Measurements from ENCODE around the gene CSTB.

Gene CSTB

GRCh38 chr21:43731476-43731875 is 44.6 kb downstream of the CSTB start:
- Histone ChIP-seq H3K9me3 (ENCODE audit: control insufficient read depth in 2 of 2, low read length in 2 of 2) (no peaks in the 10 kb centered on the region), H3K4me1 (ENCODE audit: control insufficient read depth in 2 of 2, insufficient read depth in 2 of 2, low read length in 2 of 2) (peaks cover 49 to 52% of the 10 kb centered on the region in 2 donors), H3K9ac (ENCODE audit: low read depth in 1 of 2, low read length in 2 of 2) (peak overlapping the region in 1 of 2 donors; percentile 49)

GRCh38 chr21:43728467-43729390 is 47.4 kb downstream of the CSTB start:
- Histone ChIP-seq H3K9me3 (ENCODE audit: control insufficient read depth in 2 of 2, low read length in 2 of 2) (no peaks in the 10 kb centered on the region), H3K27me3 (ENCODE audit: control insufficient read depth in 2 of 2, insufficient read depth in 2 of 2, low read length in 2 of 2) (no peaks in the 10 kb centered on the region), H3K4me1 (ENCODE audit: control insufficient read depth in 2 of 2, insufficient read depth in 2 of 2, low read length in 2 of 2) (peaks cover 42 to 48% of the 10 kb centered on the region in 2 donors), H3K9ac (ENCODE audit: low read depth in 1 of 2, low read length in 2 of 2) (peak overlapping the region; percentile 31 to 47), H3K27ac (ENCODE audit: low read depth in 2 of 2, low read length in 2 of 2) (peak overlapping the region; percentile 66 to 72), H3K4me3 (ENCODE audit: low read length in 2 of 2) (peak overlapping the region; percentile 56 to 71), H3K36me3 (ENCODE audit: control insufficient read depth in 2 of 2, insufficient read depth in 2 of 2, low read length in 2 of 2) (peaks cover 5 to 14% of the 10 kb centered on the region in 2 donors)

More at GRCh38 chr21:43731476-43731875, 44.6 kb downstream of the CSTB start:
- H3K4me3 ChIP-seq (ENCODE audit: low read length in 2 of 2): peak overlapping the region in 1 of 2 donors; percentile 31
- no peaks in the 10 kb centered on the region for H3K27me3 ChIP-seq (ENCODE audit: control insufficient read depth in 2 of 2, insufficient read depth in 2 of 2, low read length in 2 of 2)
- peaks cover 3 to 10% of the 10 kb centered on the region in 2 donors for H3K36me3 ChIP-seq (ENCODE audit: control insufficient read depth in 2 of 2, insufficient read depth in 2 of 2, low read length in 2 of 2)
- peak overlapping the region; percentile 38 to 81 for H3K27ac ChIP-seq (ENCODE audit: low read depth in 2 of 2, low read length in 2 of 2)

GRCh38 chr21:43728154-43728466 is 48.0 kb downstream of the CSTB start:
- Histone ChIP-seq H3K9me3 (ENCODE audit: control insufficient read depth in 2 of 2, low read length in 2 of 2) (no peaks in the 10 kb centered on the region), H3K9ac (ENCODE audit: low read depth in 1 of 2, low read length in 2 of 2) (peak overlapping the region; percentile 31 to 47), H3K36me3 (ENCODE audit: control insufficient read depth in 2 of 2, insufficient read depth in 2 of 2, low read length in 2 of 2) (peaks cover 9 to 18% of the 10 kb centered on the region in 2 donors), H3K4me3 (ENCODE audit: low read length in 2 of 2) (peak overlapping the region; percentile 56 to 71), H3K4me1 (ENCODE audit: control insufficient read depth in 2 of 2, insufficient read depth in 2 of 2, low read length in 2 of 2) (peaks cover 36 to 41% of the 10 kb centered on the region in 2 donors), H3K27ac (ENCODE audit: low read depth in 2 of 2, low read length in 2 of 2) (peak overlapping the region; percentile 66 to 72), H3K27me3 (ENCODE audit: control insufficient read depth in 2 of 2, insufficient read depth in 2 of 2, low read length in 2 of 2) (no peaks in the 10 kb centered on the region)

GRCh38 chr21:43727519-43728153 is 48.5 kb downstream of the CSTB start:
- Histone ChIP-seq H3K27ac (ENCODE audit: low read depth in 2 of 2, low read length in 2 of 2) (peak overlapping the region; percentile 66 to 72), H3K4me3 (ENCODE audit: low read length in 2 of 2) (peak overlapping the region; percentile 56 to 71), H3K9me3 (ENCODE audit: control insufficient read depth in 2 of 2, low read length in 2 of 2) (no peaks in the 10 kb centered on the region), H3K27me3 (ENCODE audit: control insufficient read depth in 2 of 2, insufficient read depth in 2 of 2, low read length in 2 of 2) (no peaks in the 10 kb centered on the region), H3K4me1 (ENCODE audit: control insufficient read depth in 2 of 2, insufficient read depth in 2 of 2, low read length in 2 of 2) (peaks cover 36 to 38% of the 10 kb centered on the region in 2 donors), H3K9ac (ENCODE audit: low read depth in 1 of 2, low read length in 2 of 2) (no peak overlapping the region), H3K36me3 (ENCODE audit: control insufficient read depth in 2 of 2, insufficient read depth in 2 of 2, low read length in 2 of 2) (peaks cover 9 to 18% of the 10 kb centered on the region in 2 donors)

GRCh38 chr21:43726686-43727518 is 49.2 kb downstream of the CSTB start:
- no peak overlapping the region for H3K4me3 ChIP-seq (ENCODE audit: low read length in 2 of 2)
- peak overlapping the region in 1 of 2 donors; percentile 72 for H3K27ac ChIP-seq (ENCODE audit: low read depth in 2 of 2, low read length in 2 of 2)
- no peaks in the 10 kb centered on the region for H3K9me3 ChIP-seq (ENCODE audit: control insufficient read depth in 2 of 2, low read length in 2 of 2)
- H3K27me3 ChIP-seq (ENCODE audit: control insufficient read depth in 2 of 2, insufficient read depth in 2 of 2, low read length in 2 of 2): no peaks in the 10 kb centered on the region
- H3K4me1 ChIP-seq (ENCODE audit: control insufficient read depth in 2 of 2, insufficient read depth in 2 of 2, low read length in 2 of 2): peaks cover 33 to 39% of the 10 kb centered on the region in 2 donors
- H3K9ac ChIP-seq (ENCODE audit: low read depth in 1 of 2, low read length in 2 of 2): no peak overlapping the region
- H3K36me3 ChIP-seq (ENCODE audit: control insufficient read depth in 2 of 2, insufficient read depth in 2 of 2, low read length in 2 of 2): peaks cover 9 to 13% of the 10 kb centered on the region in 2 donors
